ENCODE results near the gene SLC6A3.

GRCh38 chr5:1399737-1400136 lies 45.5 kb downstream of the SLC6A3 start:
- TF ChIP-seq CTCF (IDR thresholded peaks at IDR 0.05 in 8 of 11, conservative IDR thresholded peaks at IDR 0.05 in 3 of 11) (no peak), POLR2AphosphoS5 (IDR thresholded peaks at IDR 0.05) (no peak)

Data from spleen (tissue), 7 donors.